Brain pericyte (primary cell): ENCODE data around the gene SSH2.

Experiments
- DNase-seq: peaks from one replicate; pipeline ENCODE4 v3.0.0-alpha.2; 2012; ENCODE audit warnings: low read depth, low spot score

SSH2 gene

DNA sequence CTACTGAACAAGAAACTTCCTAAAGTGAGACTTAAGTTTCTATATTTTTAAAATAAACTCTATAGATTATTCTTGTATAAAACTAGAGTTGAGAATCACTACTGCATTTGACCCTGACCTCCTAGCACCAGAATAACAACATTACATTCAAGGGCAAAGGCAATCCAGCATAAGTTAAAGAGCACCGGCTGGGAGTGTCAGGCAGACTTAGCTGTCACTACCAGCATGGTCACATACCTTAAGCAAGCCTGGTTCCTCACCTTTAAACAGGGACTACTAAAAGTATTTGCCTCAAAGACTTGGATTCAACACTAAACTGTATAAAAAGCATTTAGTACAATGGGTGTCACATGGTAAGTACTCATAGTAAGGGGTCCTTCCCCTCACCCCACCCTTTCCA is 90.4 kb downstream of the SSH2 start:
- DNase-seq: no peak

DNA sequence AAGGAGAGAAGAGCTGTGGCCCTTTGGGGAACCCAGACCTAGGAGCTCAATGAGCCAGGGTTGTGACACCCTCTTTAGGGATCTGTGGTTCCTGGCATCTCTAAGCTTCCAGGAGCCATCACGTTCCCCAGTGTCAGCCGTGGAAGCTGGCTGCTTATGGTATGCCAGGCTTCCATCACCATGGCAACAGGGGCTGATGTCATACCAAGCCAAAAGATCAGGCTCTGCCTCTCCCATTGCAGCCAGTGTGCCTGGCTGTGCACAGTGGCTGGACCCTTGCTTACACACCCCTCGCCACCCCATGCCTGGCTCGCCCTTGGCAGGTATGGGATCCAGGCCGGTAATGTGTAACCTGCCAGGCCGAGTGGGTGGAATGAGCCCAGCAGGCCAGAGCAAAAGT is 91.1 kb downstream of the SSH2 start:
- DNase-seq: no peak

DNA sequence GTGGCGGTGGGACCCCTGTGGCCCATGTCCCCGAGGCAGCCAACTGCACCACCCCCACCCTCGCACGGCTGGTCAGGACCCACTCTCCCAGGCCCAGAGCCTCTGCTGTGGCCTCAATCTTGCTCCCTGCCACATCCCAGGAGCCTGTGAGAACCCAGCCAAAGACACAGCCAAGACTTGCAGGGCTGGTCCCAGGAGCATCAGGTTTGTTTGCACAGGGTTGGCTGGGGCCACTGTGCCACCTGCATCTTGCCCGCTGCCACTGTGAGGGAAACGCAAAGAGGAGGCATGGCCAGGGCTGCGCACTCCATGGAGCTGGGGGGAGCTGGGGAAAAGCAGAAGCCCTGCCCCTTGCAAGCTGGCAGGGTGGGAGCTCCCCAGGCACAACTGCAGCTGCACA is 92.5 kb downstream of the SSH2 start:
- DNase-seq: no peak

DNA sequence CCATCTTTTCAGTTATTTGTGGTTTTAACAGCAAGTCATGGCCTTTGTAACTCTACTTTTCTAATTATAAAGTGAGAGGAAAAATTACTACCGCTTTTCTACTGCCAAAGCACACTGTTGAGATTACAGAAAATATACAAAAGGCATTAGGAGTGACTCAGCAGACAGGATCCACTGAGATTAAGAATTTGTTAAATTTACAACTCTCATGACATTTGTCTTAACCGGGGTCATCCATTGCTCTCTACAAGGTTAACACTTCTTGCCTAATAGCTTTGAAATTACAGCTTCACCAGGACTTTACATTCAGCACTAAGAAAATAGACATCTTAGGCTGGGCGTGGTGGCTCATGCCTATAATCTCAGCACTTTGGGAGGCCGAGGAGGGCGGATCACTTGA is 93.4 kb downstream of the SSH2 start:
- DNase-seq: no peak

DNA sequence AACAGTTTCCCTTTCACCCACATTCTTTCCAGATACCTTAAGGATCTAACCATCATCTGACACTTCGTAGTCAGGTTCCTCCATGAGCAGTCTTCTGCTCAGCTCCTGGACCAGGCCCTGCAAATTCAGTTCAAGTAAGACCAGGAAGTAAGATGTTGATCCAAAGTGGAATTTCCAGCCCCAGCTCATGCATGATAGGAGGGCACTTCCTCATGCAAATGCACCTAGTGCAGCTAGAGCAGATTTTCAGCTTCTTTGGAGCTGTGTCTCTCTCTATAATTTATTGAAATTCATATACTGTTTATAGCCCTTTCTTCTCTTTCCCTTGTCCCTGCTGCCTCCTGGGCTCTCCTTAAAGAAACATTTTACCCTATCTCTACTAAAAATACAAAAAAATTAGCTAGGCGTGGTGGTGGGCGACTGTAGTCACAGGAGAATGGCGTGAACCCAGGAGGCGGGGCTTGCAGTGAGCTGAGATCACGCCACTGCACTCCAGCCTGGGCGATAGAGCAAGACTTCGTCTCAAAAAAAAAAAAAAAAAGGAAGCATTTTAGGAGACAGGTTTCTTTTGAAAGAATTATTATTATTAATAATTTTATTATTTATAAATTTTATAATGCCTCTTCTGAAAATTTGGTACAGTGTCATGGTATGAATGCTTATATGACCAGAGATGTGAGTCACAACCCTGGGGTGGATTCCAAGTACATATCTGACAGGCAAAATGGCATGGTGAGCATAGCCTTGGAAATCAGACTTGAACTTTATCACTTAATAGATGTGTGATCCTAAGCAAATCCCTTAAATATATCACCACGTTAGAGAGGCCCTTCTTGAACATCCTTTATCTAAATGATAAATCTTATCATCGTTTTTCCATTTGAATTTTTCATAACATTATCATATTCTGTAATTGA is 94.3 kb downstream of the SSH2 start:
- no peak for DNase-seq

DNA sequence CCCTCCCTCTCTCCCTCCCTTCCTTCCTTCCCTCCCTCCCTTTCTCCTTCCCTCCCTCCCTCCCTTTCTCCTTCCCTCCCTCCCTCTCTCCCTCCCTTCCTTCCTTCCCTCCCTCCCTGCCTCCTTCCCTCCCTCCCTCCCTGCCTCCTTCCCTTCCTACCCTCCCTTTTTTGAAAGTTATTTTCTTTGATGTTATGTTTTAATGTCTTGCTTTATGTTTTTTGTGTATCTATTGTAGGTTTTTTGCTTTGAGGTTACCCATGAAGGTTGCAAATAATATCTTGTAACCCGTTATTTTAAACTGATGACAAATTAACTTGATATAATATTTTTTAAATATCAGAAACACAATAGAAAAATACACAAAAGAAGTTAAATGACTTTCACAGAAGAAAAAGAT is 96.2 kb downstream of the SSH2 start:
- no peak for DNase-seq

DNA sequence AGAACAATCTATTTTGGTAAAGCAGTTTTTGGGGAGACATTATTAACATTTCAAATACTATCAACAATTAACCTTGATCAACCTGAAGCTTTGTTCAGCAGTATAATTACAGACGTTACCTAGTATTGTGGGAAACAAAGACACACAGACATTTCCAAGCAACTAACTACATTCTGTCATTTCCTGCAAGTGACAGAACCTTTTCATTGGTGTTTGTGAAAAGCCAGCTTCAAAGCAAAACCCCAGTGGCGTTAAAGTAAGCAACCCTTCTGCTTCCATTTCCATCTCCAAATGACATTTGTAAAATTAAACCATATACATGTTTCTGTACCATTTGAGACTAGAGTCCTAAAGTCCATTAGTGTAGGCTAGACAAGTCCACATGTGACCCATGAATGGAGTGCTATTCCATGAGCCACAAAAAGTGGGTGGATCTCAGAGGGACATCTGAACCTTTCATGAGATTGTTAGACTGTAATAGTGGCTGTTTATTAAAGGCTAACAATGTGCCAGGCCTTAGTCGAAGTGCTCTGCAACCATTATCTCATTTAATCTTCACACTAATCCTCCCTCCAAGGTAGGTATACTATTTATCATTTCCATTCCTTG is 101.2 kb downstream of the SSH2 start:
- no peak for DNase-seq

DNA sequence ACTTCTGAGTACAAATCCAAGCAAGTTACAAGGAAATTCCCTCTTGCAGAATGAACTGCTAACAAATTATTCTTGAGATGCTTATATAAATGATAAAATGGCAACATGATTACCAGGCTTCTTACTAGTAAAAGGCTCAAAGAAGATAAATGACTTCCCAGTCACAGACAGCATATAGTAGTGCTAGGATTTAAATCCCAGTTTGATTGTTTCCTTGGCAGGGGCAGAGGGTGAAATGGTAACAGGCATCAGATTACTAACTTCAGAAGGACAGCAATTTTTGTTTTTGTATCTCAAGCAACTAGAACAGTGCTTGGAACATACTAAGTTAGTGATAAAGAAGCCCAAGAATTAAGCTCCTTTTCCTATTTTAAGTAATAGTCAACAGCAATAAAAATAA is 102.8 kb downstream of the SSH2 start:
- no peak for DNase-seq

DNA sequence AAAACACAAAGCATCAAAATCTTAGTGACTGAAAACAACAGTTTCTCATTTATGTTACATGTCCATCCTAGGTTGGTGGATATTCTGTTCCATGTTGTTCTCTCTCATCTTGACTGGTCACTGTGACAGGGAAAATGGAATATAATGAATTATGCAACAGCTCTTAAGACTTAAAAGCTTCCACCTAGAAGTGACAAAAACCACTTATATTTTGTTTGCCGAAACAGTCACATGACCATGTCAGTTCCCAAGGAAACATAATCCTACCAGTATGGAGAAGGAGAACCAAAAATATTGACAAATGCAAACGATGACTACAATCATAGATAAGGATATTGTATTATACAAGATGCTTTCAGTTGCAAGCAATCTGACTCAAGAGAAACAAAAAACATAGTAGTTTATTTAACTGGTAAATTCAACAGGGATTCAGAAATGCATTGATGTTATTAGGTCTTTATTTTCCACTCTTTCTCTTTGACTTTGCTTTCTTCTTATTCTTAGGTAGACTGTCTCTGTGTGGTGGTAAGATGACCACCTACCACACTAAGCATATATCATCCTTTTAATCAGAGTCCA is 103.8 kb downstream of the SSH2 start:
- no peak for DNase-seq

DNA sequence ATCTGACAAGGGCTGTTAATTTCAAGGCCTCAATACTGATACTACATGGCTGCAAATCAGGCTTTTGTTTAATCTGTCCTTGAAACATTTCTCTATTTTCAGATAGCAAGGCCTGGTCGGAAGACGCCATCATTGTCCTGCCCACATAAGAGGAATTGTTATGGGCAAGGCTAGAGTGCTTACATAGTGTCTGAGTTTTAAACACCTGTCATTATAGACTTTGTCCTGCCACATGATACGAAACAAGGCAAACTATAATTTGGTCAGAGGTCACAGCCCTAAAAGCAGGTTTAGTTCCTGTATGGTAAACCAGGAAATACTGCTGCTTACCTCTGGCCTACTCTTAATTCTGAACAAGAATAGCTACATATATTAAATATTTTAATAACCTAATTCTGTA is 104.4 kb downstream of the SSH2 start:
- DNase-seq: no peak

DNA sequence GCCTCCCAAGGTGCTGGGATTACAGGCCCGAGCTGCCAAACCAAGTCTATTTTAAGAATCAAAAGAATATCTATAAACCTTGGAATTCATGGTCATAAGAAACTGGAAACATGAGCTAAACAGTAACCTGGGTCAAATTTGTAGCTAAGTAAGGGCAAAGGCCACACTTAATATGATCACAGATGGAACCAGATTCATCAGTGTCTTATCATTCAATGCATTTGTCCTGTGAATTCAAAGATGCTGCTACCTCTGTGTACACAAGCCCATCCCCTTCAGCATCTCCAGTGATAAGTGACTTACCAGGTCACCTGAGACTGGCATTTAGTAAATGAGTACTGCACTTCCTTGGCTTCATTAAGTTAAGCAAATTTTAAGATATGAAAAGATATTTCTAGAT is 108.1 kb downstream of the SSH2 start:
- no peak for DNase-seq

DNA sequence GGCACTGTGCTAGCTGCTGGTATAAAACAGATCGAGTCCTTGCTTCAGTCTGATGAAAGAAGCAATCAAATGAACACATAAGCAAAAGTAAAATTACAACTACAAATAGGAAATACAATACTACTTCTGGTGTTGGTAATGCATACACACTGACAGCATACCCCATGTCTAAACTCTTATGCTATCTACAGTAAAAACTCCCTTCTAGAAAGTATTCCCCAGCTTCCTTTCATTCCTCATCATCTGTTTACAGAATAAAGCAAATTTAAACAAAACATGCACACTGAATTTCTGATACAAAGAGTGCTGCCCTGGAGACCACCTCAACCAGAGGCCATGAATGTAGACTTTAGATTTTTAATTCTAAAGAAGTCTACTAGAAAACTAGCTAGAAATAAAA is 109.6 kb downstream of the SSH2 start:
- no peak for DNase-seq

DNA sequence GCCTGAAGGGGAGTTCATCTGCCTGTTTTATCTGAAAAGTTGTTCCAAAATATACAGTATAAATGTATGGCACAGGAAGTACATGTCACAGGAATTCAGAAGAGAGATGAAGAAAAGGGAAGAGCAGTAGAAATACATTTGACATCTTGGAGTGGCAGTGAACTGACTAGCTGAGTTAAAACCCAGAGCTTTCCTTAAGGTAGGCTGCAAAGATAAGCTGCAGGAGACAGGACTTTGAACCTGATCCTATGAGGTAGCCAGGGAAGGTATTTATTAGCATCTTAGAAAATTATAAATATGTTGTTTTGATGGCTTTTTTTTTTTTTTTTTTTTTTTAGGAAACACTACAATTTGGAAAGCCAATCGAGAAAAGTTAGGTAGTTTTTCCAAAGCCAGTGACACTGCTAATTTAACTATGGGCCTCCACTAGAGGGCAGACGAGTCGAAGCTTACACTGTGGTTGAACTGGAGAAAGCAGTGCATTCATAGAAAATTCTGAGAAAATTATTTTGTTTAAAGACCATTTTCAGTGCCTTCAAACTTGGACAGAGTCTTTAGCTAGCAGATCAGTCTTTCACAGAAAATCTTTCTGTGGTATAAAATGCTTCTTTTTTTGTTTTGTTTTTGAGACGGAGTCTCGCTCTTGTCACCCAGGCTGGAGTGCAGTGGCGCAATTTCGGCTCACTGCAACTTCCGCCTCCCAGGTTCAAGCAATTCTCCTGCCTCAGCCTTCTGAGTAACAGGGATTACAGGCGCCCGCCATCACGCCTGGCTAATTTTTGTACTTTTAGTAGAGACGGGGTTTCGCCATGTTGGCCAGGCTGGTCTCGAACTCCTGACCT is 122.3 kb downstream of the SSH2 start:
- DNase-seq: peak; percentile 5

DNA sequence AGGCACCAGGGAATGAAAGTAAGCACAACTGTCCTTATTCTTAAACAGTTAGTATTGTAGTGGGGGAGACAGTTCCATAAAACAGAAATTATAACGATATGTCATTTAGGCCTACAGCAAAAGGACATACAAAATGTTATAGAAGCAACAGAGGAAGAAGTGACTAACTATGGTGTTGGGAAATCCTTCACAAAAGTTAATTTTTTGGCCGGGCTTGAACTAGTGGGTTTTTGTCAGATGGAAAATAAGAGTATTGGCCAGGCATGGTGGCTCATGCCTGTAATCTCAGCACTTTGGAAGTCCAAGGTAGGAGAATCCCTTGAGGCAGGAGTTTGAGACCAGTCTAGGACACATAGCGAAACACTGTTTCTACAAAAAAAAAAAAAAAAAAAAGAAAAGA is 127.8 kb downstream of the SSH2 start:
- DNase-seq: no peak

DNA sequence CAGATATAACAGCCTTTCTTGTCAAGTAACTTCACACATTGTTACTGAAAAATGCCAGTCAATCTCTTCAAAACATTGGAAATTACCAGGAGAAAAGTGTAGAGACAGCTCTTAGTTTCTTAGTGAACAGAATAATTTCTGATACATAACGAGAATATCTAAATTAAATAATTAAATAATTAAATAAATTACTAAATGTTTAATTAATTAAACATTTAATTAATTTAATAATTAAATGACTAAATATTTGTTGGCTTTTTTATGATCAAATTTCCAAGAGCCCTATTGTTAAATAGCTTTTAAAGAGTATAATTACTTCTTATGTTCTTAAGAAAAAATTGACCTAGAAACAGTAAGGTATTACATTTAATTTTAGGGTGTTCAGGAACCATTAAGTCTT is 129.6 kb downstream of the SSH2 start:
- DNase-seq: no peak

DNA sequence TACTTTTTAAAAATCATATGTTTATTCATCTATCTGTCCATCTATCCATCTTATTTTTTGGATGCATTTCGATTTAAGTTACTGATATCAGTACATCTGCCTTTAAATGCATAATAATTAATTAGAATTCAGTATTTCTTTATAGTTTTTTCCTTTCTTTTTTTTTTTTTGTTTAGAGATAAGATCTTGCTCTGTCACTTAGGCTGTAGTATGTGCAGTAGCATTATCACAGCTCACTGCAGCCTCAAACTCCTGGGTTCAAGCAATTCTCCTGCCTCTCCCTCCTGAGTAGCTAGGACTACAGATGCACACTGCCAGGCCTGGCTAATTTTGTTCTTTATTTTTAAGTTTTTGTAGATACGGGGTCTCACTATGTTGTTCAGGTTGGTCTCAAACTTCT is 133.4 kb downstream of the SSH2 start:
- DNase-seq: no peak

DNA sequence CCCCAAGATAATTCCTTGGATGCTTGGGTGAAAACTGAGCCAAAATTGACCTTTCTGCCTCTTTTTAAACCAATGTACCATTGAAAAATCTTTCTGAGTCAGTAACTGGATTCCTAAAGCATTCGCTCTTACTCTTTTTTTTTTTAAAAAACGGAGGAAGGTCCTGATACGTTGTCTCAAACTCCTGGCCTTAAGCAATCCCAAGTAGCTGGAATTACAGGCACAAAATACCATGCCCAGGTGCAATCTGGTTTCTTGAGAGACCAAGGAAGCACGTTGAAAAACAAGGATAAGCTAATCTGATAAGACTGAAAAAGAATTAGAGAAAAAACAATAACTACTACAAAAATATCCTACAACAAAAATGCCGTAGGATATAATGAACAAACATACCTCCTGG is 136.5 kb downstream of the SSH2 start:
- DNase-seq: no peak

DNA sequence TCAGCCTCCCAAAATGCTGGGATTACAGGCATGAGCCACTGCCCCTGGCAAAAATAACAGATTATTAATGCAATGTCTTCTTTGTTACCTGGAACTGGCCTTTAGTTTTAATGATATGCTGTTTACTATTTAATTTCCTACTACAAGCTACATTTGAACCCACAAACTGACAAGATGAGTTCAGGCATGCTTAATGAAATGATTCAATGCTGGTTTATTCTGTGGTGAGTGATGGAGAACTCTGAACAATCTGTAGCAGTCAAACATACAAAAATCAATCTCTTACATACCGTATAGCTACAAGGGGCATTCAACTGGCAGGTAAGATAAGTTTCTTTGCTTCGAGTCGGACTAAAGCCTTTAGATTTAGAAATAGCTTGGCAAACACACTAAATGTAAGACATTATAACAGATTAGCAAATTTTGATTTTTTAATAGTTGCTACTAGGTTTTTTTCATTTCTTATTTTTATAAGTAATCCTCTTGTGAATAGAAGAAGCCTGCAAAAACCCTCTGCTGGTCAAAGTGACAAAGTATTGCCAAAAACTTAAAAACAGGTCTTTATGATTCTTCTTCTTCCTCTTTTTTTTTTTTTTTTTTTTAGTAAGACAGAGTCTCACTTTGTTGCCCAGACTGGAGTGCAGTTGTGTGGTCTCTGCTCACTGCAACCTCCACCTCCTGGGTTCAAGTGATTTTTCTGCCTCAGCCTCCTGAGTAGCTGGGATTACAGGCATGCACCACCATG is 138.5 kb downstream of the SSH2 start:
- no peak for DNase-seq

DNA sequence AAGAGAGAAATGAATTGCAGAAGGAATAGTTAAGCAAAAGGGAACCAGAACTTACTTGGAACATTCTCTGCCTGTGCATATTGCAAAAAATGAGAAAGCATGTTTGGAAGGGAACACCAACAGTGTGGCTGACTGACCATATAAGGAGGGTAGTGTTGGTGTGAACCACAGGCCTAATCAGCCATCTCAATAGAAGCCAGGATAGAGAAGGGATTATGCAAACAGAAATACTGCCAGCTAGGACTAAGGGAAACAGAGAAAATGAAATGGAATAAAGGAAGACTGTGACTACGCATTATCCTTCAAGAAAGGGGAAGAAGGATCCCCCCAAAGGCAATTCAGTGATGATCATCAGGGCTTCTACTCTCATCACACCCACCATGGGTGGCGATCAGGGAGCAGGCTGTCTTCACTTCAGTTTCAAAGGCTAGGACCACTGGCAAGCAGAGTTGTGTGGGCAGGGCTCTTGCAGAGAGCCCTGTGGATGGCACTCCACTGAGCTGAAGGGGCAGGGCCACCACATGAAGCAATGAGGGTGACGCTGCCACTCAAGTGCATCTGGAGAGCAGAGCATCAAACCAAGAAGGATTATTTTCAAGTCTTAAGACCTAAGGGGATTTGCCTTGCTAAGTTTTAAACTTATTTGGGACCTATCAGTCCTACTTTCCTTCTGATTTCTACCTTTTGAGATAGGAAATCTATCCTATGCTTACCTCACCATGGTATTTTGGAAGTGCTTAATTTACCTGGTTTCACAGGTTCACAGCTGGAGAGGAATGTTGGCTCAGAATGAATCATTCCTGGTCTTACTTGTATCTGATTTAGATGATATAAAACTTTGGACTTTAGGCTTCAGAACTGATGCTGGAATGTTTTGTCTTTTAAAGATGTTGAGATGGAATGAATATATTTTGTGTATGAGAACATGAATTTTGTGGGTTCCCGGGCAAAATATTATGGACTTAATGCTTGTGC is 140.5 kb downstream of the SSH2 start:
- no peak for DNase-seq

DNA sequence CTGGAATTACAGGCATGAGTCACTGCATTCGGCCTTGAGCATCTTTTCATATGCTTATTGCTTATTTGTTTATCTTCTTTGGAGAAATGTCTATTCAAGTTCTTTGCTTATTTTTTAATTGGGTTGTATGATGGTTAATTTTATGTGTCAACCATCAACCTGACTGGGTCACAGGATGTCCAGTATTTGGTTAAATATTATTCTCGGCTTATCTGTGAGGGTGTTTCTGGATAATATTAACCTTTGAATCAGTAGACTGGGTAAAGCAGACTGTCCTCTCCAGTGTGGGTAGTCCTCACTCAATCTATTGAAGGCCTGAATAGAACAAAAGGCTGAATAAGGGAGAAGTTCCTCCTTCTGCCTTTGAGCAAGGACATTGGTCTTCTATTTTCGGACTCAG is 142.0 kb downstream of the SSH2 start:
- DNase-seq: no peak
